ENCODE measurements around the gene H2BW2. TPM values are rescaled to one million over a fixed set of nuclear protein-coding genes. Genes with fewer than 3 reads are reported as not detected.

H2BW2 gene
- not detected in 2 replicates for total RNA-seq (2011; cell fraction: chromatin; rRNA removed; ENCODE audit: low replicate concordance)
- total RNA-seq (2011; cell fraction: nucleolus; rRNA removed), result not detected in 2 replicates
- total RNA-seq (2011; cell fraction: nucleoplasm; rRNA removed), result not detected in 2 replicates
- 1.1 TPM in 1 of 2 replicates, not detected in the other for total RNA-seq (2014; rRNA removed)
- not detected in 2 replicates for total RNA-seq (2014; rRNA removed; fragmentation: Illumina TruSeq; extraction: Trizol)
- total RNA-seq (2015; rRNA removed; fragmentation: Illumina TruSeq; extraction: Trizol), result not detected in 2 replicates
- not detected in 2 replicates for total RNA-seq (2021)
- polyA plus RNA-seq (2011; rRNA removed), result not detected in 2 replicates
- polyA plus RNA-seq (2011; cell fraction: cytosol; rRNA removed), result 0.36 TPM in 1 of 2 replicates, not detected in the other
- polyA plus RNA-seq (2011; cell fraction: nucleus; rRNA removed), result not detected in 2 replicates
- not detected in 2 replicates for polyA plus RNA-seq (2012)
- polyA plus RNA-seq (2014; fragmentation: Illumina TruSeq; extraction: Trizol), result not detected in 2 replicates
- polyA plus RNA-seq (2014; fragmentation: Nextera tagmentation; extraction: Ambion mirVana), result not detected
- not detected in 2 replicates for polyA plus RNA-seq (2014; rRNA removed)
- not detected in 2 replicates for polyA minus RNA-seq (2011; rRNA and poly(A)+ RNA removed)
- not detected in 2 replicates for polyA minus RNA-seq (2011; cell fraction: cytosol; rRNA and poly(A)+ RNA removed)
- not detected in 2 replicates for polyA minus RNA-seq (2011; cell fraction: nucleus; rRNA and poly(A)+ RNA removed)
- Bru-seq, nascent RNA, result not detected
- BruChase-seq, experiment 1, labeled RNA remaining after a 2-hour chase, result percentile 18 among the genes with signal in this experiment
- BruChase-seq, experiment 2, labeled RNA remaining after a 6-hour chase, result percentile 25 among the genes with signal in this experiment
- long read RNA-seq, experiment 1, result 0 reads
- long read RNA-seq, experiment 2, result 0 reads
- long read RNA-seq, experiment 3, result 0 reads

DNA sequence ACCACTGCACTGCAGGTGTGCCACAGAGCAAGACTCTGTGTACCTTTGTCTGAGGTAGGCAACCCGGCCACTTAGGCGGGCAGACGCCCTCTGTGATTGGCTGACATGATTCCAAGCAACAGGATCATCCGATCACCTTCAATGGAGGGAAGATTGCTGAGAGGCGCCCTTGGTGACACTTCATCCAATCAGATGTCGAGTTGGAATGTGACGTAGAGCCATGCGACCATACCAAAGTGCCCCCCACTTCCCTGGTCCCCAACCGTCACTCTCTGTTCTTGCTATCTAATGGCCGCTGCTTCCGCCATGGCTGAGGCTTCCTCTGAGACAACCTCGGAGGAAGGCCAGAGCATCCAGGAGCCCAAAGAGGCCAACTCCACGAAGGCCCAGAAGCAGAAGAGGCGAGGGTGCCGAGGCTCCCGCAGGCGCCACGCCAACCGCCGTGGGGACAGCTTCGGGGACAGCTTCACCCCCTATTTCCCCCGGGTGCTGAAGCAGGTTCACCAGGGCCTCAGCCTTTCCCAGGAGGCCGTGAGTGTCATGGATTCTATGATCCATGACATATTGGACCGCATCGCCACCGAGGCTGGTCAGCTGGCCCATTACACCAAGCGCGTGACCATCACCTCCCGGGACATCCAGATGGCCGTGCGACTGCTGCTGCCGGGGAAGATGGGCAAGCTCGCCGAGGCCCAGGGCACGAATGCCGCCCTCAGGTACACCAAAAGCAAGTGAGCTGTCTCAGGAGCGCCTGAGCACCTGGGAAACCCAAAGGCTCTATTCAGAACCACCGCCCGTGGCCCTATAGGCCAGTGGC is at the start of gene H2BW2:
TSS of gene H2BW2 (plus strand) at position 268 of the 817 bp plus-strand sequence. CDS start at position 307, 39 bp downstream.
- intact Hi-C loops (cut with micrococcal nuclease), result no loop called here
- TF ChIP-seq, protein P1, sequence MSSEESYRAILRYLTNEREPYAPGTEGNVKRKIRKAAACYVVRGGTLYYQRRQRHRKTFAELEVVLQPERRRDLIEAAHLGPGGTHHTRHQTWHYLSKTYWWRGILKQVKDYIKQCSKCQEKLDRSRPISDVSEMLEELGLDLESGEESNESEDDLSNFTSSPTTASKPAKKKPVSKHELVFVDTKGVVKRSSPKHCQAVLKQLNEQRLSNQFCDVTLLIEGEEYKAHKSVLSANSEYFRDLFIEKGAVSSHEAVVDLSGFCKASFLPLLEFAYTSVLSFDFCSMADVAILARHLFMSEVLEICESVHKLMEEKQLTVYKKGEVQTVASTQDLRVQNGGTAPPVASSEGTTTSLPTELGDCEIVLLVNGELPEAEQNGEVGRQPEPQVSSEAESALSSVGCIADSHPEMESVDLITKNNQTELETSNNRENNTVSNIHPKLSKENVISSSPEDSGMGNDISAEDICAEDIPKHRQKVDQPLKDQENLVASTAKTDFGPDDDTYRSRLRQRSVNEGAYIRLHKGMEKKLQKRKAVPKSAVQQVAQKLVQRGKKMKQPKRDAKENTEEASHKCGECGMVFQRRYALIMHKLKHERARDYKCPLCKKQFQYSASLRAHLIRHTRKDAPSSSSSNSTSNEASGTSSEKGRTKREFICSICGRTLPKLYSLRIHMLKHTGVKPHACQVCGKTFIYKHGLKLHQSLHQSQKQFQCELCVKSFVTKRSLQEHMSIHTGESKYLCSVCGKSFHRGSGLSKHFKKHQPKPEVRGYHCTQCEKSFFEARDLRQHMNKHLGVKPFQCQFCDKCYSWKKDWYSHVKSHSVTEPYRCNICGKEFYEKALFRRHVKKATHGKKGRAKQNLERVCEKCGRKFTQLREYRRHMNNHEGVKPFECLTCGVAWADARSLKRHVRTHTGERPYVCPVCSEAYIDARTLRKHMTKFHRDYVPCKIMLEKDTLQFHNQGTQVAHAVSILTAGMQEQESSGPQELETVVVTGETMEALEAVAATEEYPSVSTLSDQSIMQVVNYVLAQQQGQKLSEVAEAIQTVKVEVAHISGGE (CRISPR knock-in tag; IDR thresholded peaks at IDR 0.05), result no peak
- TF ChIP-seq, protein P2, sequence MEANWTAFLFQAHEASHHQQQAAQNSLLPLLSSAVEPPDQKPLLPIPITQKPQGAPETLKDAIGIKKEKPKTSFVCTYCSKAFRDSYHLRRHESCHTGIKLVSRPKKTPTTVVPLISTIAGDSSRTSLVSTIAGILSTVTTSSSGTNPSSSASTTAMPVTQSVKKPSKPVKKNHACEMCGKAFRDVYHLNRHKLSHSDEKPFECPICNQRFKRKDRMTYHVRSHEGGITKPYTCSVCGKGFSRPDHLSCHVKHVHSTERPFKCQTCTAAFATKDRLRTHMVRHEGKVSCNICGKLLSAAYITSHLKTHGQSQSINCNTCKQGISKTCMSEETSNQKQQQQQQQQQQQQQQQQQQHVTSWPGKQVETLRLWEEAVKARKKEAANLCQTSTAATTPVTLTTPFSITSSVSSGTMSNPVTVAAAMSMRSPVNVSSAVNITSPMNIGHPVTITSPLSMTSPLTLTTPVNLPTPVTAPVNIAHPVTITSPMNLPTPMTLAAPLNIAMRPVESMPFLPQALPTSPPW (CRISPR knock-in tag; IDR thresholded peaks at IDR 0.05), result no peak
- TF ChIP-seq L3MBTL2 (IDR thresholded peaks at IDR 0.05) (peak; percentile 64), TGIF2 (CRISPR knock-in tag; IDR thresholded peaks at IDR 0.05) (no peak), ATF1 (CRISPR knock-in tag; IDR thresholded peaks at IDR 0.05) (no peak), ATF1 (tag; IDR thresholded peaks at IDR 0.05) (0 out of 2 replicates have a peak, but pooled peaks have one; percentile 22), ZNF354B (CRISPR knock-in tag; IDR thresholded peaks at IDR 0.05) (no peak), CREM (IDR thresholded peaks at IDR 0.05; ENCODE audit: low read depth) (peak; percentile 38; the same call in 1 of the 2 replicates)
- TF ChIP-seq, protein P3, sequence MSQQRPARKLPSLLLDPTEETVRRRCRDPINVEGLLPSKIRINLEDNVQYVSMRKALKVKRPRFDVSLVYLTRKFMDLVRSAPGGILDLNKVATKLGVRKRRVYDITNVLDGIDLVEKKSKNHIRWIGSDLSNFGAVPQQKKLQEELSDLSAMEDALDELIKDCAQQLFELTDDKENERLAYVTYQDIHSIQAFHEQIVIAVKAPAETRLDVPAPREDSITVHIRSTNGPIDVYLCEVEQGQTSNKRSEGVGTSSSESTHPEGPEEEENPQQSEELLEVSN (IDR thresholded peaks at IDR 0.05; ENCODE audit: borderline replicate concordance in 1 of 2, extremely low read depth in 1 of 2, insufficient read depth in 1 of 2, insufficient read length in 1 of 2, low read depth in 1 of 2, low read length in 1 of 2, poor library complexity in 1 of 2, severe bottlenecking in 1 of 2), result peak; percentile 42 to 70
- Histone ChIP-seq H2AFZ (ENCODE audit: low read depth, low read length) (no peak within 1 kb of the TSS), H3K9me3 (replicated peaks; ENCODE audit: control insufficient read depth, insufficient read depth, low read depth, low read length) (no peaks in the 10 kb centered on the region), H3K27ac (ENCODE audit: extremely low read depth, low read depth, low read length) (no peak within 1 kb of the TSS), H3K9ac (ENCODE audit: insufficient read depth in 1 of 2, low read depth in 2 of 2, low read length in 2 of 2) (no peak within 1 kb of the TSS), H3K4me1 (replicated peaks in 1 of 2; ENCODE audit: control insufficient read depth in 2 of 2, insufficient read depth in 2 of 2, low read length in 2 of 2) (no peaks in the 10 kb centered on the region), H3K27me3 (ENCODE audit: control insufficient read depth in 2 of 2, insufficient read depth in 2 of 2, low read length in 2 of 2) (peaks cover 0 to 12% of the 10 kb centered on the region in 2 experiments; a peak in 2 of 5 replicates), H3K4me3 (no peak within 1 kb of the TSS), H3K36me3 (ENCODE audit: control insufficient read depth, insufficient read depth, low read length) (no peaks in the 10 kb centered on the region), H4K20me1 (replicated peaks; ENCODE audit: control insufficient read depth, insufficient read depth, low read length) (no peaks in the 10 kb centered on the region), H3K9me1 (ENCODE audit: control insufficient read depth, insufficient read depth, low read length) (no peaks in the 10 kb centered on the region), H3K4me2 (ENCODE audit: insufficient read depth, low read length) (no peak within 1 kb of the TSS), H3K79me2 (ENCODE audit: control insufficient read depth, insufficient read depth, low read length) (no peaks in the 10 kb centered on the region)
- BruUV-seq (replicated peaks), result no TSS peak
- ChIA-PET CTCF (ENCODE audit: low intra/inter-chr PET ratio) (no interaction called here), POLR2A (no interaction called here)
- in situ Hi-C loops (cut with MboI), result no loop called here
- DNase-seq (ENCODE audit: extremely low read depth in 1 of 4, low spot score in 3 of 4) (no peak), ATAC-seq (no peak), FAIRE-seq (no peak)
- WGBS (ENCODE audit: insufficient coverage, low coverage, missing lambda C conversion rate), result 7% methylated on average over 20 of the region's 39 CpGs

Data from K562 (cell line).